ENCODE data around the gene SNX2.
"Not testable (repeated sequence)": the region's sequence is repeated elsewhere in the genome, so short reads cannot be mapped to it uniquely, and the experiment has no call there.

Gene SNX2

GRCh38 chr5:122835681-122836080 is 60.8 kb downstream of the SNX2 start:
- DNase-seq (ENCODE audit: extremely low spot score, insufficient read length, low read depth) (no peak), FAIRE-seq (no peak)

- DNase-seq (ENCODE audit: extremely low spot score, insufficient read length, low read depth) (no peak), FAIRE-seq (no peak)
Observed at GRCh38 chr5:122836947-122837346, 62.1 kb downstream of the SNX2 start.

GRCh38 chr5:122839731-122840130 is 64.9 kb downstream of the SNX2 start:
- DNase-seq (ENCODE audit: extremely low spot score, insufficient read length, low read depth) (no peak), FAIRE-seq (no peak)

GRCh38 chr5:122842016-122842580 is 67.2 kb downstream of the SNX2 start:
- DNase-seq (ENCODE audit: extremely low spot score, insufficient read length, low read depth) (no peak), FAIRE-seq (no peak)

GRCh38 chr5:122844136-122844909 is 69.4 kb downstream of the SNX2 start:
- DNase-seq (ENCODE audit: extremely low spot score, insufficient read length, low read depth): no peak
- peak; percentile 31 for FAIRE-seq

GRCh38 chr5:122844910-122845228 is 70.0 kb downstream of the SNX2 start:
- no peak for FAIRE-seq
- peak; percentile 12 for DNase-seq (ENCODE audit: extremely low spot score, insufficient read length, low read depth)

GRCh38 chr5:122845229-122846050 is 70.6 kb downstream of the SNX2 start, which contains the start of gene SNX24:
Gene SNX24, plus strand, starts transcription at chr5:122845613. Its CDS starts 21 bp downstream, at chr5:122845634.
- DNase-seq (ENCODE audit: extremely low spot score, insufficient read length, low read depth) (peak; percentile 64), FAIRE-seq (peak; percentile 83)

- no peak for FAIRE-seq
Observed at GRCh38 chr5:122846051-122846550, 71.2 kb downstream of the SNX2 start.

GRCh38 chr5:122847687-122848081 is 72.8 kb downstream of the SNX2 start:
- no peak for FAIRE-seq

More at GRCh38 chr5:122846051-122846550, 71.2 kb downstream of the SNX2 start:
- no peak for DNase-seq (ENCODE audit: extremely low spot score, insufficient read length, low read depth)

GRCh38 chr5:122849771-122850170 is 74.9 kb downstream of the SNX2 start:
- DNase-seq (ENCODE audit: extremely low spot score, insufficient read length, low read depth) (no peak), FAIRE-seq (no peak)

More at GRCh38 chr5:122847687-122848081, 72.8 kb downstream of the SNX2 start:
- no peak for DNase-seq (ENCODE audit: extremely low spot score, insufficient read length, low read depth)

- not testable (repeated sequence) for FAIRE-seq; DNase-seq (ENCODE audit: extremely low spot score, insufficient read length, low read depth)
Observed at GRCh38 chr5:122857538-122857937, 82.7 kb downstream of the SNX2 start.

GRCh38 chr5:122858451-122858850 is 83.6 kb downstream of the SNX2 start:
- DNase-seq (ENCODE audit: extremely low spot score, insufficient read length, low read depth) (no peak), FAIRE-seq (no peak)

GRCh38 chr5:122863240-122863639 is 88.4 kb downstream of the SNX2 start:
- no peak for FAIRE-seq
- DNase-seq (ENCODE audit: extremely low spot score, insufficient read length, low read depth): no peak

- DNase-seq (ENCODE audit: extremely low spot score, insufficient read length, low read depth) (no peak), FAIRE-seq (no peak)
Observed at GRCh38 chr5:122863721-122864120, 88.8 kb downstream of the SNX2 start.

- FAIRE-seq (no peak), DNase-seq (ENCODE audit: extremely low spot score, insufficient read length, low read depth) (no peak)
Observed at GRCh38 chr5:122864400-122864799, 89.5 kb downstream of the SNX2 start.

- no peak for FAIRE-seq
- DNase-seq (ENCODE audit: extremely low spot score, insufficient read length, low read depth): no peak
Observed at GRCh38 chr5:122864842-122865241, 90.0 kb downstream of the SNX2 start.

GRCh38 chr5:122870219-122870856 is 95.5 kb downstream of the SNX2 start:
- FAIRE-seq (no peak), DNase-seq (ENCODE audit: extremely low spot score, insufficient read length, low read depth) (no peak)

GRCh38 chr5:122871661-122872060 is 96.8 kb downstream of the SNX2 start:
- DNase-seq (ENCODE audit: extremely low spot score, insufficient read length, low read depth): no peak

GRCh38 chr5:122874179-122874875 is 99.4 kb downstream of the SNX2 start:
- no peak for DNase-seq (ENCODE audit: extremely low spot score, insufficient read length, low read depth)
- no peak for FAIRE-seq

More at GRCh38 chr5:122871661-122872060, 96.8 kb downstream of the SNX2 start:
- no peak for FAIRE-seq

- DNase-seq (ENCODE audit: extremely low spot score, insufficient read length, low read depth) (no peak), FAIRE-seq (peak; percentile 63)
Observed at GRCh38 chr5:122877518-122877917, 102.6 kb downstream of the SNX2 start.
